HG03103 (cell line): ENCODE measurements around the gene CELA3B.
"Not testable (repeated sequence)": the region's sequence is repeated elsewhere in the genome, so short reads cannot be mapped to it uniquely, and the experiment has no call there.

Source experiments
- ATAC-seq: cut with Tn5 transposase; IDR thresholded peaks from one replicate; pipeline ENCODE4 v1.9.1; 2021; ENCODE audit warnings: low read depth; ENCODE audit not compliant: unreplicated experiment

Gene CELA3B

GRCh38 chr1:21942959-21943640 lies 33.7 kb upstream of the CELA3B start:
- not testable (repeated sequence) for ATAC-seq

DNA sequence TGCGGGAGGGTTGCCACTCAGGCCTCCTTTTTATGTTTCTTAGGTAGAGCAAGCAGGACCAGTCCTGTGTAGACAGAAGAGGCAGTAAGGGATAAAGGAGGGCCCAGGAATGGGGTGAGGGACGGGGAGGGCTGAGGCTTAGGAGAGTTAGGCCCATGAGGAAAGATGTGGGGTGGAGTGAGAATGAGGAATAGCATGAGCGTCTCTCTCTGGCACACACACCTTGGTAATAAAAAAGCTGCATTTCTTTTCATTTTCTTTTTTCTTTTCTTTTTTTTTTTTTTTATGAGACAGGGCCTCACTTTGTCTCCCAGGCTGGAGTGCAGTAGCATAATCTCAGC lies 32.1 kb upstream of the CELA3B start:
- no peak for ATAC-seq

GRCh38 chr1:21946836-21947587 lies 29.8 kb upstream of the CELA3B start:
- no peak for ATAC-seq

DNA sequence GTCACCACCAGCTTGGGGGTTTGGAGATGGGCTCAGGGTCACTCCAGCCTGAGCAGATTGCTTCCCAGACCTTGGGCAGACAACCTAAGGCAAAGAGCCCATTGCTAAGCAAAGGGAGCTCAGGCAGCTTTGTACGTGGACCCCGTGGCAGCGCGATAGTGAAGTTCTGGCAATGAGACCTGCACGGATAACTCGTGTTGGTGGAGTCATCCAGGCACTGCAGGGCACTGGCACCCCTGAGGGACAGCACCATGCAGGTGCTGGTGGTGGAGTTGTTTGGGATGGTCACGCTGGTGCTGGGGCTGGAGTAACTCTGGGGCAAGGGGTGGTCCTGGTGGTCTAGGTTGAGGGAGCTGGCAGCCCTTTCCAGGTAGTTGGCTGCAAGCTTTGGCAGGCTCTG lies 26.1 kb upstream of the CELA3B start:
- no peak for ATAC-seq

DNA sequence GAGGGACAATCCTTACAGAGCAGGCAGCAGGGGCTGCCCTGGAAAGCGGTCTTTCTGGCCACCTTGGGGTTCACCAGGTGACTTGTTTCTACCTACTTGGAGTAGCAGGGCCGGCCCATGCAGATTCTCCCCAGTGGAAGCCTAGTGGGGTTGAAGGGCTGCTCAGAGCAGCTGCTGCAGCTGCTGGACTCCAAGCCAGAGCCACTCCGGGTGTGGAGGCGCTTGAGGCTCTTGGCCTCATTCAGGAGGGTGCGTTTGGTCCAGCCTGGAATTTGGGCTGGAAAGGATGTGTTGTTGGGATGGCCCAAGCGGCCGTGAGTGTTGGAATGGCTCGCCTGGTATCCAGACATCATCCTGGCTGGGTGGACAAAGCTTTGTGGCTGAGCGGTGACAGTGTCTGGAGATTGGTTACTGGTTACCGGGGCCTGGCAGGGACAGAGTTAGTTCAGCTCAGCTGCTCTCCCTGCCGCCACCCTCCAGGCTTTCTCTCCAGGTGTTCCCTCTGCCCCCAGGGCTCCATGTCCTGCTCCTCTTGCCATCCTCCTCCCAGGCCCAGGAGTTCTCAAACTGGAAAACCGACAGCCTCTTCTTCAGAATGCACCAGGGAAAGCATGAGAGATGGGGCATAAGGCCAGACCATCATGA lies 25.5 kb upstream of the CELA3B start:
- ATAC-seq = no peak

DNA sequence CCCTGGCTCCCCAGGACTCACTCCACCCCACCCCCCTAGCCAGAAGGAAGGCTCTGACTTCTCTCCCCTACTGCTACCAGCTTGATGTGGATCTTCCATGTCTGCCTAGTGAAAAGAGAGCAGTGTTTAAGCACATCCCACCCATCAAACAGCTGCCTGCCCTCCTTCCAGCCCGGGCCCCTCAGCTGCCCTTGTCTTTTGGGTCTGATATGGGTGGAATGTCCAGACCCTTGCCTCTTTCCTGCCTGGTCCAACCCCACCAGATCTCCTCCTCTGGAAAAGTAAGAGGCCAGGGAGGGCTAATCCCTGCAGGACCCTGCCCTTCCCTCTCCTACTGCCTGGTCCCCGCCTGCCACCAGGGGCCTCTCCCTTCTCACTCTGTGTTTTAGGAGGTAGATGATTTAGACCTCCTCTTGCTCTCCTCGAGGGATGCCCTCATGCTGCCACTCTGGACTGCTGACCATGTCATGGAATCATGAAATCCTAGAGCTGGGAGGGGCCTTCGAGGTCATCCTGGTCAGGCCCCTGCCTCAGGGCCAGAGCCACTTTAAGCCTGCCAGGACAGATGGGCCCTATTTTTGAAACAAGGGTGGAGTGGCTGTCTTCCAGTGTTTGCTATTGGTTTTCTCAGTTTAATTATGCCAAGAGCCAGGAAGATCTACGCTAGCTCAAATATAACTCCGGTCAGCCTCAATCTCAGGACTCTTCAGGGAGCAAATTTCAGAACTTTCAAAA lies 23.9 kb upstream of the CELA3B start:
- ATAC-seq = no peak

DNA sequence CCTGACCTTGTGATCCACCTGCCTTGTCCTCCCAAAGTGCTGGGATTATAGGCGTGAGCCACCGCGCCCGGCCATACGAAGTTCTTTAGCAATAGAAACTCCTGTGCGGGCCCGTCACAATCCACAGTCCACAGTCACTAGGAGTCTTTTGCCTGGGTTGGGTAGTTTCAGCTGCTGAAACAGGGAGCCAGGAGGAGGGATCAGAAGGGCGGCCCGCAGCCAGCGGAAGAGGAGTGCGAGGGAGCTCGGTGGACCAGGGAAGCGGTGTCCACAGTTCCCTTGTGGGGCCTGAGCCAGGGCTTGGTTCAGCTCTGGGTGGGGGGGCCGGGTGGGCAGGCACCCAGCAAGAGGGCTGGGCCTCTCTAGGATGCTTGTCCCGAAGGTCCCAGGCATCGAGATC lies 21.8 kb upstream of the CELA3B start:
- ATAC-seq = no peak

GRCh38 chr1:21955501-21956281 lies 21.1 kb upstream of the CELA3B start:
- no peak for ATAC-seq

DNA sequence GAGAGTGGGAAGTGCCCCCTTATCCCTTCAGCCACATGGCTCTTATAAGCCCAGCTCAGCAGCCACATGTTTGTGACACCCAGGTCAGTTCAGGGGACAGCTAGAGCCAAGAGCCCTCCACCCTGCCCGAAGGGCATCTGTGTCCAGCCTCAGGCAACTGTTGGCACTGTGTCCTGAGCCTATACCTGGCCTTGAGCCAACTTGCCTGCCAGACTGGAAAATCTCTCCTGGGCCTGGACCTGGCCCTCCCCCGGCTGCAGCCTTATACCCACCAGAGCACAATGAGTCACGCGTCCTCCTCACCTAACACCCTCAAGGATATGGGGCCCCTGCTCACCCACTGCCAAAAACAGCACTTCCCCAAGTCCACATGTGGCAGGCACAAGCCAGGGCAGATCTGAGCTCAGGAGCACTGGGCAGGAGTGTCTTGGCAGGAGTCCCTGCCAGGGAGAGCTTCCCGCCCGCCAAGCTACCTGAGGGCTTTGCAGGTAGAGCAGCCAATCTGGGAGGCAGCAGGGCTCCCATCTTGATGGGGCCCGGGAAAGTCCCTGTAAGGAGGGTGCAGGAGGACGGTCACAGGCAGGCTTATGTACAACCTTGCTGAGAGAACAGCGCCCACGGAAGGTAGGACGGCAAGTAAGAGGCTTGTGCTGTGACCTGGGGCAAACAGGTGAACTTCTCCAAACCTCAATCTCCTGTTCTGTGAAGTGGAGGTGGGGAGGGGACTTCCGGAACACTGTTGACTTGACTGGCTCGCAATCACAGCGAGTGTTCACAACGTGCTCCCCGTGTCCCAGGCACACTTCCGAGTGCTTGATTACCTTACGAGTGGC lies 19.9 kb upstream of the CELA3B start:
- ATAC-seq = no peak

DNA sequence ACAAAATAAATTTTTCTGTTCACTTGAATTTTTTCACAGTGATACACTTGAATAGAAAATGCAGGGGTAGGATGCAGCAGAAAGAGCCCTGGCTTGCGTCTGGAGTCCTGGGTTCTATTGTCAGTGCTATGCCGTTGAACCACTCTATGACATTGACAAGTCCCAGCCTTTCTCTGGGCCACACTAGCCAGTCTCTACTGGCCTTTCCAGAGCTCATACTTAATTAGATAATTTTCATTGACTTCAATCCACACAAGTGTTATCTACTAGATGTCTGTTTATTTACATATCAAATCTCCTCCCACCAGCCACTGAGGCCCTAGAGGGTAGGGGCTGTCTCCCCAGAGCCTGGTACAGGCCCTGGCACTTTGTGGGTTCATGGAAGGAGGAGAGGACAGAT lies 15.5 kb upstream of the CELA3B start:
- ATAC-seq = no peak

DNA sequence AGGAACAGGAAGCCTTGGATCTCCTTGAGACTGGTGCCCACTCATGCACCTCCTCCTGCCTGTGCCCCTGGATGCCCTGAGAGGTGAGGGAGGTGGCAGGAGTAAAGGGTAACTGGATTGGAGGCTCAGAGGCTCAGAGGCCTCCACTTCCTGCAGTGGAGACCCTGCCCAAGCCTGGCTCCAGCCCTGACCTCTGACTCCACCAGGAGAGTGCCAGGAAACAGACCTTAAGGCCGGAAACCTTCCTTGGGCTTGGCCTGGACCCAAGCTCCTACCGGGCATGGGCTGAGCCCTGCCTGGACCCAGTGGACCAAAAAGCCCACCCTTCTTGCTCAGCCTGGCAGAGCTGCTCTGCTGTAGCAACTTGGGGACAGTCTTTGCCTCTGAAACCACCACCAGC lies 15.0 kb upstream of the CELA3B start:
- ATAC-seq = no peak

DNA sequence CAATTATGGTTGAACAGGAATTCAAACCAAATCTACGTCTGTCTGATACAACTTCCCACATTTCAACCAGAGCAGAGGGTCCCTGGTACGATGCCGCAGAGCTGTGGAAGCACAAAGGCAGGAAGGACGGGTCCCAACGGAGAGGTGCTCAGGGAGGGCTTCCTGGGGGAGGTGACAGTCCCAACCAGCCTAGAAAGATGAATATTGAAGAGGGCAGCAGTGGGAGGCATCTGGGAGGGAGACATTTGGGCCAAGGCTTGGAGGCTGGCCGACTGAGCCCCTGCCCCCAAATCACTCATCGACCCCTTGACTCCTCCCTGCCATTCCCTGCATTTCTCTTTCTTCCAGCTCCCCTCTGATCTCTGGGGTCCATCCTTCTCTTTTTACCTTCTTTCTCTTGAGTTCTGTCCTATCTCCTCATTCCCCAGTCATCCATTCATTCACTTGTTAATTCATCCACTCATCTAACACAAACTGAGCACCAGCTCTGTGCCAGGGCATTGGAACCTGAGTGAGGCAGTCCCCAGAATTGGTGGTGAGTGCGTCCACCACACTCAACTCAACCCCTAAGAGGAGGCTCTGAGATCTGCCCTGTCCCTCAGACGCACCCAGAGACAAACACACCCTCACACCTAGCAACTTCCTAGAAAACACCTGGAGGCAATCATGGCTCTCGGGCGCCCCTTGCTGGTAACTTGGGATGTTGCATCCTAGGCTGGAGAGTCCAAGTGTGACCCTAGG lies 13.2 kb upstream of the CELA3B start:
- ATAC-seq = no peak

DNA sequence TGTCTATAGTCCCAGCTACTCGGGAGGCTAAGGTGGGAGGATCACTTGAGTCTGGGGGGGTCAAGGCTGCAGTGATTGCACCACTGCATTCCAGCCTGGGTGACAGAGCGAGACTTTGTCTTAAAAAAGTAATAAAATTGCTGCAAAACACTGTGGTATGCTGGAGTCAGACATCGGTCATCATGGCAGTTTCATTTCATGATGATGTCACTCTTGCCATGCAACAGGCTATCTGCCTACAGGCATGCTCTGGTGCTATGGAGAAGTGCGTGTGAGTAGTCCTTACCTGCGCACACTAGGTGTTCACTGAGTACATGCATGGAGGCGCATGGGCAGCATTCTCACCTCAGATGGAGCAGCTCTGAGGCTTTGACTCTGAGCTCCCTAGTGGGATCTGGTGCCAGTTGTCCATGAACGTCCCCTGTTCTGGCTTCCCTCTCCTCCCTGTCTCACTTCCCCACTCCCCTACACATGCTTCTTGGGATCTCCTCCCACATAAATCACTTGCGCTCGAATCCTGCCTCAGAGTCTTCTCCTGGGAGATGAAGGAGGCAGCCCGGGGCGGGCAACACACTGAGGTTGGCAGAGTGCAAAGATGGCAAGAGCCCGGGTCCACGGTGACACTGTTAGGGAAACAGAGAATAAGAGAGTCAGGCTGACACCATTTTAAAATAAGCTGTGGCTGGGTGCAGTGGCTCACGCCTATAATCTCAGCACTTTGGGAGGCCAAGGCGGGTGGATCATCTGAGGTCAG lies 10.4 kb upstream of the CELA3B start:
- ATAC-seq = no peak

DNA sequence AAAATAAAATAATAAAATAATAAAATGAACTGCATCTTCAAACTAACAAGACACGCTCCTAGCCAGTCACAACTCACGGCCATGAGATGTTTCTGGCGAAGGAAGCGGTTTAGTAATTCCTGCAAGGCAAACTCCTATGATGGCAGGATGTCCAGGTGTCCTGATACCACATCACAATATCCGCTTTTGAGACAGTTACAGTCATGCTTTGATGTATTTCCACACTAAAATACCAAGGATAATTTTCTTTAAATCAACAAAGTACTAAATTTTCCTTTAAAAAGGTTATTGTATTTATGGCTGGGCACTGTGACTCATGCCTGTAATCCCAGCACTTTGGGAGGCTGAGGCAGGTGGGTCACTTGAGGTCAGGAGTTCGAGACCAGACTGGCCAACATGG lies 9.6 kb upstream of the CELA3B start:
- ATAC-seq = not testable (repeated sequence)

DNA sequence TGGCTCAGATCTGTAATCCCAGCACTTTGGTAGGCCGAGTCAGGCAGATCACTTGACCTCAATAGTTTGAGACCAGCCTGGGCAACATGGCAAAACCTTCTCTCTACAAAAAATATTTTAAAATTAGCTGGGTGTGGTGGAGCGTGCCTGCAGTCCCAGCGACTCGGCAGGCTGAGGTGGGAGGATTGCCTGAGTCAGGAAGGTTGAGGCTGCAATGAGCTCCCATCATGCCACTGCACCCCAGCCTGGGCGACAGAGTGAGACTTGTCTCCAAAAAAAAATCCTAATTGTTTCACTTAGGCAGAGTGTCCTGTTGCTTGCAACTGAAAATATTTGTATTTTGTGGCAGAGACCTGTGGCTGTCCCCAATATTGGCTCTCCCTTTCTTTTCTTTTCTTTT lies 7.8 kb upstream of the CELA3B start:
- ATAC-seq = not testable (repeated sequence)

- ATAC-seq = not testable (repeated sequence)
Observed at GRCh38 chr1:21970523-21970922, 6.3 kb upstream of the CELA3B start.

DNA sequence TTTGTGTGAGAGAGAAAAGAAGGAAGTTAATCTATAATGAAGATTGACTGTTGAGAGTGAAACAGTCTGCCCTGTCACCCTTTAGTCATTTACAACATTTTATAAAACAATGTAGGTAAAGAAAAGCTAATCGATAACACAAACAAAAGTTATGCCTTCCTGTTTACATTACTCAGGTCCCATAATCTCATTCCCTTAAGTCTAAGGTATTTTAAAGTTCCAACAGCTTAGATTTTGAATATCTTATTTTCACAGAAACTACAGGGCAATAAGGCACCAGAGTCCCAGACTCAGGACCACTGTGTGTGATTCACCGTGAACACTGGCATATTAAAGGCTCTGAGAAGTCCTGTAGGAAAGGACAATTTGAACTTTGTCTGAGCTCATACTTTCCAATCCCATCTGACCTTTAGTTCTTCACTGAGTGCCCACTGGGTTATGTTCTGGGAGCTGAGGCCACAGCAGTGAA lies 3.8 kb upstream of the CELA3B start:
- not testable (repeated sequence) for ATAC-seq

- not testable (repeated sequence) for ATAC-seq
Observed at GRCh38 chr1:21973948-21974347, 2.9 kb upstream of the CELA3B start.
